ENCODE measurements around the gene BRIP1.
"Not testable (repeated sequence)": the region's sequence is repeated elsewhere in the genome, so short reads cannot be mapped to it uniquely, and the experiment has no call there.

Gene BRIP1

GRCh38 chr17:61683466-61683865 lies 179.9 kb downstream of the BRIP1 start:
- no peak for FAIRE-seq
- DNase-seq (ENCODE audit: extremely low spot score, insufficient read length, low read depth): no peak

GRCh38 chr17:61680921-61681320 lies 182.4 kb downstream of the BRIP1 start:
- DNase-seq (ENCODE audit: extremely low spot score, insufficient read length, low read depth) (no peak), FAIRE-seq (no peak)

- FAIRE-seq (no peak), DNase-seq (ENCODE audit: extremely low spot score, insufficient read length, low read depth) (no peak)
These were observed 185.0 kb downstream of the BRIP1 start for GRCh38 chr17:61678339-61678738.

GRCh38 chr17:61677150-61677811 lies 186.0 kb downstream of the BRIP1 start:
- not testable (repeated sequence) for FAIRE-seq; DNase-seq (ENCODE audit: extremely low spot score, insufficient read length, low read depth)

GRCh38 chr17:61676522-61676921 lies 186.8 kb downstream of the BRIP1 start:
- not testable (repeated sequence) for DNase-seq (ENCODE audit: extremely low spot score, insufficient read length, low read depth); FAIRE-seq

GRCh38 chr17:61674609-61675008 lies 188.7 kb downstream of the BRIP1 start:
- not testable (repeated sequence) for DNase-seq (ENCODE audit: extremely low spot score, insufficient read length, low read depth); FAIRE-seq

GRCh38 chr17:61673019-61673897 lies 190.1 kb downstream of the BRIP1 start:
- FAIRE-seq; DNase-seq (ENCODE audit: extremely low spot score, insufficient read length, low read depth): not testable (repeated sequence)

- DNase-seq (ENCODE audit: extremely low spot score, insufficient read length, low read depth) (no peak), FAIRE-seq (no peak)
These were observed 191.2 kb downstream of the BRIP1 start for GRCh38 chr17:61672140-61672539.

GRCh38 chr17:61670691-61671090 lies 192.6 kb downstream of the BRIP1 start:
- no peak for FAIRE-seq
- no peak for DNase-seq (ENCODE audit: extremely low spot score, insufficient read length, low read depth)

GRCh38 chr17:61669522-61669921 lies 193.8 kb downstream of the BRIP1 start:
- FAIRE-seq (no peak), DNase-seq (ENCODE audit: extremely low spot score, insufficient read length, low read depth) (no peak)

- DNase-seq (ENCODE audit: extremely low spot score, insufficient read length, low read depth) (no peak), FAIRE-seq (no peak)
These were observed 194.8 kb downstream of the BRIP1 start for GRCh38 chr17:61668486-61668885.

GRCh38 chr17:61666406-61667088 lies 196.8 kb downstream of the BRIP1 start:
- FAIRE-seq; DNase-seq (ENCODE audit: extremely low spot score, insufficient read length, low read depth): not testable (repeated sequence)

GRCh38 chr17:61663310-61663709 lies 200.0 kb downstream of the BRIP1 start:
- DNase-seq (ENCODE audit: extremely low spot score, insufficient read length, low read depth) (no peak), FAIRE-seq (no peak)

- DNase-seq (ENCODE audit: extremely low spot score, insufficient read length, low read depth): no peak
- no peak for FAIRE-seq
These were observed 200.6 kb downstream of the BRIP1 start for GRCh38 chr17:61662741-61663140.

GRCh38 chr17:61662186-61662585 lies 201.1 kb downstream of the BRIP1 start:
- FAIRE-seq: no peak
- DNase-seq (ENCODE audit: extremely low spot score, insufficient read length, low read depth): no peak

- no peak for FAIRE-seq
- no peak for DNase-seq (ENCODE audit: extremely low spot score, insufficient read length, low read depth)
These were observed 202.4 kb downstream of the BRIP1 start for GRCh38 chr17:61660746-61661485.

GRCh38 chr17:61659437-61659836 lies 203.9 kb downstream of the BRIP1 start:
- DNase-seq (ENCODE audit: extremely low spot score, insufficient read length, low read depth) (no peak), FAIRE-seq (no peak)

- FAIRE-seq: no peak
- DNase-seq (ENCODE audit: extremely low spot score, insufficient read length, low read depth): no peak
These were observed 205.1 kb downstream of the BRIP1 start for GRCh38 chr17:61658183-61658582.

- DNase-seq (ENCODE audit: extremely low spot score, insufficient read length, low read depth) (no peak), FAIRE-seq (no peak)
These were observed 206.0 kb downstream of the BRIP1 start for GRCh38 chr17:61657338-61657737.

GRCh38 chr17:61656721-61657217 lies 206.6 kb downstream of the BRIP1 start:
- no peak for FAIRE-seq
- DNase-seq (ENCODE audit: extremely low spot score, insufficient read length, low read depth): no peak
